Stimulated activated CD8-positive, alpha-beta memory T cell treated with anti-CD3 and anti-CD28 coated beads, Interleukin-2, amount 100 ng/mL, for 1 hour (primary cell): ENCODE measurements around the gene CCNI.
"Not testable (repeated sequence)": the region's sequence is repeated elsewhere in the genome, so short reads cannot be mapped to it uniquely, and the experiment has no call there.

ENCODE experiments used
- DNase-seq, 2 donors: peaks; one replicate each; pipeline ENCODE4 v3.0.0-alpha.2; 2020; ENCODE audit warnings: low read depth in 2 of 2

CCNI gene

GRCh38 chr4:77040854-77041725 lies 34.7 kb downstream of the CCNI start:
- no peak for DNase-seq

DNA sequence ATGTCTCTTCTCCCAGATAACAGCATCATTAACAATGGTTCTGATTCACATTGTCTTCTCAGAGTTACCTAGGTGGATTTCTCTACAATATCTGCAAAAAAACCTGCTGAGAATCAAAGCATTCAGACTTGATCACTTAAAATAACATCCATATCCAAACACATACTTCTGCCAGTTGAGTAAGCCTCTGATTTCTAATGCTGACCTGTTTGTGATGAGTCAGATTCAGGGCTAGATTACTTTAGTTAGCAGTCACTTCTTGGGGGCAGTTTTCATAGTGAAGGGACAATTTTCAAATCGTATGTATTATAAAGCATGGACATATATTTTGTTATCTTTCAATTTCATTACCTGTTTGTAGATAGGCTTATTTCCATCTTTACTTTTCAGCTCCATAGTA lies 35.5 kb downstream of the CCNI start:
- DNase-seq, result no peak

GRCh38 chr4:77039796-77040195 lies 36.0 kb downstream of the CCNI start:
- no peak for DNase-seq

GRCh38 chr4:77037736-77038135 lies 38.1 kb downstream of the CCNI start:
- no peak for DNase-seq

GRCh38 chr4:77037168-77037567 lies 38.6 kb downstream of the CCNI start:
- not testable (repeated sequence) for DNase-seq

GRCh38 chr4:77036206-77036605 lies 39.6 kb downstream of the CCNI start:
- DNase-seq, result no peak

DNA sequence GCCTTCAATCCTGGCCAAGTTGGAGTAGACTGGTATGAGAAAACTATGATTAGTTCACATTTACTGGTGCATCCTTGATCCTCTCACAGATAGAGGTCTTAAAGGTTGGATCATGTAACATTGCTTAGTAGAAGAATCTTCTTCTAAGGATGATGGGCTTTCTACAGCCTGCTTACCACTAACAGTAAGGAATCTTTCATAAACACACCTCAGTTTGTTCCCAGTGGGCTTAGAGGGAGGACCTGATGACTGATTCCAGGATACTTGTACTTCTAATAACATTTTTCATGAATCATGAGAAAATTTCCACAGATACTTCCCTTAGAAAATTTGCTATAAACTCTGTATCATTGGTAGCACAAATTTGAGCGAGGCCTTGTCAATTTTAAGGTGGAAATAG lies 40.6 kb downstream of the CCNI start:
- DNase-seq, result no peak

GRCh38 chr4:77031544-77031943 lies 44.2 kb downstream of the CCNI start:
- no peak for DNase-seq

DNA sequence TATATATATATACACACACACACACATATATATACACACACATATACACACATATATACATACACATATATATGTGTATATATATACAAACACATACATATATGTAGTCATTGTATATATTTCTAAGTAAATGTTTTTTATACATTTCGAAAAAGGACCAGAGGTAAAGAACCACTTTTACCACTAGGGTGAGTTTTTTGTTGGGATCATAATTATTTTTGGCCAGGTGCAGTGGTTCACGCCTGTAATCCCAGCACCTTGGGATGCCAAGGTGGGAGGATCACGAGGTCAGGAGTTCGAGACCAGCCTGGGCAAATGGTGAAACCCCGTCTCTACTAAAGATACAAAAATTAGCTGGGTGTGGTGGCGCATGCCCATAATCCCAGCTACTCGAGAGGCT lies 46.0 kb downstream of the CCNI start:
- DNase-seq, result not testable (repeated sequence)

DNA sequence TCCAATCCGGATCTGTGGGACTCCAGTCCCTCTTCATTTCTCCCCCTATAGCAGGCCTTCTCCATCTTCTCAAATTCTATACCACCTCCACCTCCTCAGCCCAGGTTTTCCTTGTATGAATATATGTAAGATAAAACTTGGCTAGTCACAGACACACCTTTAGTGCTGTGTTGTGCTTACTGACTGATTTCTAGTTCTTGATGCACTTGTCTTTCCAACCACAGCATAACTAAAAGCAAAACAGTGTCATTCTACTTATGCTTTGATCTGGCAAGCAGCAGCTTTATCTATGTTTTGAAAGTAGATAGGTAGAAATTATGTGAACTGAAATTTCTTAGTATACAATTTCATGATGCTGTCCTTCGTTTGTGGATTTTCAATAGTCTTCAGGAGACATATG lies 47.5 kb downstream of the CCNI start:
- no peak for DNase-seq

DNA sequence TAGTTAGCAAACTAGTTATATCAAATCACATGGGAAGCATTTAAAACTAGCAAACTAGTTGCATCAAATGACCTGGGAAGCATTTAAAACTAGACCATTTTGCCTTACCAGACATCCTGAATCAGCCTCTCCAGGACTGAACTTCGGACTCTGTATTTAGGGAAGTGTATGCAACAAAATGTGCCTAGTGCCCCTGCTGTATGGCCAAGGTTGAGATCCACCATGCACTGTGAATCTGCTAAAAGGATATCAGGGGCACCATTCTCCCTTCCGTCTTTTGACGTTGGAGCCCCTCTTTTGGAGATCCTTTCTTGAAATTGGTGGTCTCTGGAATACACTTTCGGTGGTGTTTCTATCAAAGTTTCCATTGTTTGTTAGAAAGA lies 49.5 kb downstream of the CCNI start:
- DNase-seq, result no peak

GRCh38 chr4:77025643-77026321 lies 50.0 kb downstream of the CCNI start:
- DNase-seq, result no peak

DNA sequence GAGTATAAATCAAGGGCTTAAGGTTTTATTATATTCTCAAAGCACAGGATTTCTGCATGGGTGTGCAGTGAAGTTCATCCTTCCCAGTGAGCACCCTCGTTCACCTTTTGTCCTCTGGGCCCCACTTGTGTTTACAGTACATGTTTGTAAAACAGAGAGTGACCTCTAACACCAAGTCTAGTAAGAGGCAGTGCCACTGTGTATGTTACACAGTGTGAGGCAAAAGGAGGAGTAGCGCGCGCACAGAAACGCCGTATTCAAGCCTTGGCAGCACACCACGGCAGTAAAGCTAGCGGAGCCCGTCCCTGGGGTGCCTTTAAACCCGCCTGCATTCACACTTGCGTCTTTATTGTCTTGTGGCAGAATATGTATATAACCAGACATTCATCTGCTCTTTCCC lies 51.9 kb downstream of the CCNI start:
- no peak for DNase-seq

- DNase-seq, result no peak
Measured at GRCh38 chr4:77022560-77023179, 53.1 kb downstream of the CCNI start.

DNA sequence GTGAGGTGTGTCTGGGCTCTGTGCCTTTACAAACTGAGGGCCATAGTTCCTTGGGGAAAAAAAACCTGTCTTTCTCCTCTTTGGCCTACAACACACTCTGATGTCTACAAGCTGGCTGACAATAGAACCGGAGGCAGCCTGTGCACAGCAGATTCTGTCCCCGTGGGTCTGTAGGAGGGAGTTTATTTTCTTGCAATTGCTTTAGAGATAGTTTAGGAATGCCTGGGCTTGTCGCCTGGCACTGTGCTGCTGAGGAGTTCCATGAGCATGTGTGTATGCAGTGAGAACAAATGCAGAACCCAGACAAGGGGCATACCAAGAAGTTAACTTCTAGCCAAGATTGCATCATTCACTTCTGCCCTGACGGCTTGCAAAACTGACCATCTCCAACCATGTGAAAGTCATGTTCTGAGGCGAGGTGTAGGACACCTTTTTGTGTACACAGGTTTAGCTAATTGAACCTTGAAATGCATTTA lies 54.1 kb downstream of the CCNI start:
- no peak for DNase-seq

- no peak for DNase-seq
Measured at GRCh38 chr4:77020017-77020416, 55.8 kb downstream of the CCNI start.

- DNase-seq, result no peak
Measured at GRCh38 chr4:77015390-77015789, 60.4 kb downstream of the CCNI start.

GRCh38 chr4:77014256-77014655 lies 61.5 kb downstream of the CCNI start:
- DNase-seq, result no peak

GRCh38 chr4:77012726-77013125 lies 63.1 kb downstream of the CCNI start:
- no peak for DNase-seq

DNA sequence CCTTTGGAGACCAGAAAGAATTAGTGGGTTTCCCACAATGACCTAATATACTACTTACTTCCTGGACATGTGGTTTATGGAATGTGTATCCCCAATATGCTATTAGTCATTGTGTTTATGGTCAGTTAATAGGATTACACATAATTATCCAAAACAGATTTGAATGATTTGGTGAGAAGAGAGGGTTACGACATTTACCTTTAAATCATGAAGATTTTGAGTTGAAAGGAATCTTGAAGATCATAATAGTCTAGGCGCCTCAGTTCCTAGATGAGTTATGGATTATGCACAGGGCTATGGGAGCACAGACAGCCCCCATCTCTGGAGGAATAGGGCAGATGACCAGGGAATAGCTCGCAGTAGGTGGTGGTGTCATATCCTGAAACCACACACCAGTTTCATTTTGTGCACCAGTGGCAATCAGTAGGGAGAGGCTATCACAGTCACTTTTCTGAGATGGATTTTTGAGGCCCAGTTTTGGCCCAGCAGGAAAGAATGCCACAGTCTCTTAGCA lies 64.9 kb downstream of the CCNI start:
- DNase-seq, result no peak

- DNase-seq, result no peak
Measured at GRCh38 chr4:77009511-77010115, 66.2 kb downstream of the CCNI start.
